GM12892 (cell line): ENCODE results near the gene P4HA2. TPM values are rescaled to one million over a fixed set of nuclear protein-coding genes. Genes with fewer than 3 reads are reported as not detected.

ENCODE experiments used
- DNase-seq: peaks from one replicate; pipeline ENCODE4 v3.0.0; 2011; ENCODE audit not compliant: insufficient read length
- FAIRE-seq: peaks from 2 replicates; lab custom pipeline; 2011; peaks lifted over from hg19 to GRCh38; lab: Jason Lieb, UNC
- POLR2A ChIP-seq: IDR thresholded peaks from 2 replicates; pipeline ENCODE4 v1.6.1; 2011; ENCODE audit warnings: low read depth, low read length, control low read depth
- POLR2AphosphoS5 ChIP-seq: IDR thresholded peaks from 2 replicates; pipeline ENCODE4 v1.6.1; 2011; ENCODE audit warnings: low read depth, low read length, control low read depth
- TAF1 ChIP-seq: IDR thresholded peaks from 2 replicates; pipeline ENCODE4 v1.6.1; 2011; ENCODE audit warnings: low read depth, mild to moderate bottlenecking, control low read depth, low read length, borderline replicate concordance
- polyA plus RNA-seq: library from polyadenylated mRNA; unstranded; fragments of >200 nt; gene quantifications from one replicate; pipeline ENCODE4 v1.2.1, GENCODE V29; 2012; ENCODE audit warnings: missing spikeins, inconsistent platforms; ENCODE audit not compliant: missing spikeins

P4HA2 gene
- polyA plus RNA-seq, result 18.9 TPM

- no peak; the same call in 1 of the 2 replicates for TF ChIP-seq POLR2A
- TF ChIP-seq POLR2AphosphoS5, result no peak
- no peak for TF ChIP-seq TAF1
- peak; percentile 80 for DNase-seq
- FAIRE-seq, result no peak
Measured at GRCh38 chr5:132227485-132228240, at the start of gene P4HA2. TSS of gene P4HA2 (minus strand) at chr5:132227853. CDS start at chr5:132218626, 9,227 bp downstream.

GRCh38 chr5:132277256-132277655, 49.6 kb upstream of the P4HA2 start:
- TF ChIP-seq TAF1, result no peak
- TF ChIP-seq POLR2A, result no peak
- TF ChIP-seq POLR2AphosphoS5, result no peak
- DNase-seq (no peak), FAIRE-seq (no peak)

- no peak for FAIRE-seq
- no peak for DNase-seq
Measured at GRCh38 chr5:132275367-132276220, 47.9 kb upstream of the P4HA2 start.

GRCh38 chr5:132274050-132274792, 46.6 kb upstream of the P4HA2 start:
- no peak for FAIRE-seq
- no peak for TF ChIP-seq TAF1
- TF ChIP-seq POLR2AphosphoS5, result no peak
- DNase-seq, result no peak

More at GRCh38 chr5:132275367-132276220, 47.9 kb upstream of the P4HA2 start:
- no peak for TF ChIP-seq POLR2A
- TF ChIP-seq TAF1, result no peak
- TF ChIP-seq POLR2AphosphoS5, result no peak

- FAIRE-seq (no peak), DNase-seq (no peak)
- no peak for TF ChIP-seq TAF1
- TF ChIP-seq POLR2AphosphoS5, result no peak
- TF ChIP-seq POLR2A, result no peak
Measured at GRCh38 chr5:132273631-132274030, 46.0 kb upstream of the P4HA2 start.

- no peak for DNase-seq
- FAIRE-seq, result no peak
- no peak for TF ChIP-seq POLR2AphosphoS5
- TF ChIP-seq TAF1, result no peak
- no peak for TF ChIP-seq POLR2A
Measured at GRCh38 chr5:132272311-132273210, 44.9 kb upstream of the P4HA2 start.

GRCh38 chr5:132271251-132272246, 43.9 kb upstream of the P4HA2 start:
- no peak for DNase-seq
- FAIRE-seq, result no peak
- TF ChIP-seq TAF1, result no peak
- no peak for TF ChIP-seq POLR2A
- no peak for TF ChIP-seq POLR2AphosphoS5

GRCh38 chr5:132270706-132271105, 43.1 kb upstream of the P4HA2 start:
- FAIRE-seq (no peak), DNase-seq (no peak)

GRCh38 chr5:132270335-132270665, 42.6 kb upstream of the P4HA2 start:
- FAIRE-seq (no peak), DNase-seq (no peak)
- TF ChIP-seq POLR2A (no peak), TAF1 (no peak), POLR2AphosphoS5 (no peak)

More at GRCh38 chr5:132270706-132271105, 43.1 kb upstream of the P4HA2 start:
- TF ChIP-seq TAF1 (no peak), POLR2A (no peak), POLR2AphosphoS5 (no peak)
